GM12878 (cell line): ENCODE results near the gene AK5. TPM values are rescaled to one million over a fixed set of nuclear protein-coding genes. Genes with fewer than 3 reads are reported as not detected.
A peak's percentile ranks its signal among the peaks of the same experiment; 100 is the strongest.

Source experiments
- ATAC-seq: fragments of 200-7000 bp; cut with Tn5 transposase; 3 replicates; pipeline ENCODE4 v1.9.1; 2020; ENCODE audit warnings: mild to moderate bottlenecking, moderate library complexity
- BruUV-seq: library from RNA; stranded (reverse); fragments of 400-500 nt; replicated peaks from 2 replicates; lab custom pipeline; 2021; lab: Mats Ljungman, UMichigan
- CTCF ChIA-PET: fragments of 300-600 bp; sonication (Branson Sonifier 250); formaldehyde crosslinking; extraction: SDS; loops from one replicate; lab custom pipeline; 2021; ENCODE audit warnings: inconsistent platforms; lab: Yijun Ruan, JAX
- POLR2A ChIA-PET: fragments of 350-600 bp; formaldehyde crosslinking; extraction: SDS; loops from one replicate; lab custom pipeline; 2021; ENCODE audit warnings: inconsistent platforms; lab: Charles Lee
- RAD21 ChIA-PET: fragments of 300-600 bp; sonication (Branson Sonifier 250); formaldehyde crosslinking; loops from one replicate; lab custom pipeline; 2023; ENCODE audit warnings: antibody characterized with exemption; ENCODE audit not compliant: unreplicated experiment; lab: Charles Lee
- SMC1A ChIA-PET: fragments of 300-600 bp; sonication (Branson Sonifier 250); formaldehyde crosslinking; loops from one replicate; lab custom pipeline; 2023; ENCODE audit not compliant: unreplicated experiment, uncharacterized antibody; lab: Charles Lee
- DNase-seq: peaks from one replicate; pipeline ENCODE4 v3.0.0-alpha.2; 2011; ENCODE audit warnings: low read depth, low spot score
- FAIRE-seq: peaks from 3 replicates; lab custom pipeline; 2011; peaks lifted over from hg19 to GRCh38; lab: Jason Lieb, UNC
- H2AFZ ChIP-seq: 2 replicates; pipeline ENCODE4 v1.6.0; 2011; ENCODE audit warnings: low read depth, low read length, control low read depth; ENCODE audit not compliant: control insufficient read depth
- H3K27ac ChIP-seq: 2 replicates; pipeline ENCODE4 v1.5.1; 2011; ENCODE audit warnings: control low read depth; ENCODE audit not compliant: control insufficient read depth, insufficient read depth
- H3K27me3 ChIP-seq, 2 experiments: replicated peaks in 1 of 2; 2 replicates each; pipeline versions ENCODE4 v1.6.0 to v1.6.1; 2011; ENCODE audit warnings: low read length in 1 of 2; ENCODE audit not compliant: control insufficient read depth in 2 of 2, insufficient read depth in 2 of 2
- H3K36me3 ChIP-seq, 2 experiments: 2 replicates each; pipeline ENCODE4 v1.5.1; 2011; ENCODE audit warnings: low read length in 1 of 2; ENCODE audit not compliant: control insufficient read depth in 2 of 2, insufficient read depth in 2 of 2
- H3K4me1 ChIP-seq: 2 replicates; pipeline ENCODE4 v1.6.1; 2011; ENCODE audit warnings: mild to moderate bottlenecking, low read length, moderate library complexity, mixed read lengths; ENCODE audit not compliant: control insufficient read depth, insufficient read depth
- H3K4me2 ChIP-seq: 2 replicates; pipeline ENCODE4 v1.6.0; 2011; ENCODE audit warnings: control low read depth; ENCODE audit not compliant: control insufficient read depth, insufficient read depth
- H3K4me3 ChIP-seq: fragments of 200-600 bp; sonication (generic); 2 replicates; pipeline ENCODE4 v1.5.1; 2016
- H3K79me2 ChIP-seq: 2 replicates; pipeline ENCODE4 v1.6.0; 2011; ENCODE audit warnings: low read length; ENCODE audit not compliant: control insufficient read depth, insufficient read depth
- H3K9ac ChIP-seq: 2 replicates; pipeline ENCODE4 v1.8.0; 2011; ENCODE audit warnings: low read length, control low read depth, mixed read lengths; ENCODE audit not compliant: control insufficient read depth, insufficient read depth
- H3K9me3 ChIP-seq: replicated peaks from 3 replicates; pipeline ENCODE4 v1.5.1; 2011; ENCODE audit warnings: mild to moderate bottlenecking, low read length; ENCODE audit not compliant: control insufficient read depth, insufficient read depth
- H4K20me1 ChIP-seq: 2 replicates; pipeline ENCODE4 v1.6.0; 2011; ENCODE audit not compliant: control insufficient read depth, insufficient read depth
- BACH1 ChIP-seq: fragments of 450-650 bp; IDR thresholded peaks from 2 replicates; pipeline ENCODE4 v1.6.1; 2017; ENCODE audit warnings: mild to moderate bottlenecking, borderline replicate concordance
- BRCA1 ChIP-seq: IDR thresholded peaks from 2 replicates; pipeline ENCODE4 v1.6.1; 2011; ENCODE audit warnings: low read depth, low read length, improper control_type of control experiment
- NFYB ChIP-seq: IDR thresholded peaks from 2 replicates; pipeline ENCODE4 v1.6.1; 2011; ENCODE audit warnings: low read depth, mild to moderate bottlenecking, low read length, improper control_type of control experiment, moderate library complexity; ENCODE audit not compliant: insufficient read depth
- SREBF2 ChIP-seq: IDR thresholded peaks from 2 replicates; pipeline ENCODE4 v1.6.1; 2012; ENCODE audit warnings: mild to moderate bottlenecking, low read length
- SUPT20H ChIP-seq: IDR thresholded peaks from 2 replicates; pipeline ENCODE4 v1.6.1; 2011; ENCODE audit warnings: low read depth, mild to moderate bottlenecking, low read length, moderate library complexity, borderline replicate concordance; ENCODE audit not compliant: control insufficient read depth
- TBL1XR1 ChIP-seq: IDR thresholded peaks from 2 replicates; pipeline ENCODE4 v1.6.1; 2012; ENCODE audit warnings: low read depth, low read length, improper control_type of control experiment
- WGBS: methylation state at CpG from one replicate; pipeline ENCODE4 v1.1.6; 2016; ENCODE audit warnings: low lambda C conversion rate; ENCODE audit not compliant: insufficient replicate concordance, insufficient coverage; ENCODE audit errors: missing lambda C conversion rate; 5-methylcytosine and 5-hydroxymethylcytosine counted together
- in situ Hi-C: fragments of 300-500 bp; cut with MboI; formaldehyde crosslinking; loops from 9 replicates; pipeline ENCODE4 v1.14.3; 2018; ENCODE audit warnings: mixed read lengths
- intact Hi-C: fragments of 100-400 bp; cut with micrococcal nuclease; formaldehyde crosslinking; loops from one replicate; pipeline ENCODE4 v1.14.2; 2022; ENCODE audit not compliant: unreplicated experiment
- polyA plus RNA-seq, 11 experiments: library from polyadenylated mRNA; depleted of rRNA in 4 of 11; unstranded in 6 of 11; stranded (reverse) in 5 of 11; fragments of >200 nt; fragmentation: Nextera tagmentation in 4 of 11; fragmentation: Illumina TruSeq in 1 of 11; extraction: Ambion mirVana in 4 of 11; extraction: Trizol in 1 of 11; gene quantifications; 1 replicate in 1 of 11; 2 replicates in 10 of 11; pipeline versions ENCODE4 v1.2.1 to v1.2.3, GENCODE V29; 2011 to 2016; ENCODE audit warnings: inconsistent platforms in 2 of 11, missing spikeins in 2 of 11, low read depth in 1 of 11
- total RNA-seq, 4 experiments: library from RNA; depleted of rRNA in 3 of 4; stranded (reverse); fragments of >200 nt in 3 of 4; fragmentation: Illumina TruSeq in 1 of 4; extraction: Trizol in 1 of 4; gene quantifications; 2 replicates each; pipeline versions ENCODE4 v1.2.1 to v1.2.3, GENCODE V29; 2013 to 2021
- TF ChIP-seq, protein P1 (sequence below): IDR thresholded peaks from 2 replicates; pipeline ENCODE4 v1.6.1; 2012; ENCODE audit warnings: low read depth, low read length, improper control_type of control experiment
- TF ChIP-seq, protein P2 (sequence below), 3 experiments: IDR thresholded peaks in 2 of 3; conservative IDR thresholded peaks in 1 of 3; 2 replicates each; pipeline ENCODE4 v1.5.1; 2011; ENCODE audit warnings: low read depth in 3 of 3, low read length in 3 of 3, mild to moderate bottlenecking in 3 of 3, control low read depth in 2 of 3, moderate library complexity in 2 of 3, inconsistent platforms in 1 of 3, mixed read lengths in 1 of 3; ENCODE audit not compliant: control insufficient read depth in 2 of 3, insufficient read depth in 1 of 3; ENCODE audit errors: extremely low read depth in 1 of 3
- TF ChIP-seq, protein P3 (sequence below): fragments of 450-650 bp; IDR thresholded peaks from 2 replicates; pipeline ENCODE4 v1.6.1; 2017; ENCODE audit warnings: mild to moderate bottlenecking
- TF ChIP-seq, protein P4 (sequence below): fragments of 450-650 bp; formaldehyde crosslinking; IDR thresholded peaks from 2 replicates; pipeline ENCODE4 v1.4.0; 2022; ENCODE audit warnings: mild to moderate bottlenecking, moderate library complexity
- TF ChIP-seq, protein P5 (sequence below): IDR thresholded peaks from 2 replicates; pipeline ENCODE4 v1.6.1; 2011; ENCODE audit warnings: borderline replicate concordance, low read depth, mild to moderate bottlenecking, moderate library complexity, mixed read lengths, low read length; ENCODE audit not compliant: insufficient read depth; ENCODE audit errors: extremely low read length

Gene AK5
- total and polyA plus RNA-seq, 10 of the 15 experiments (the other 5 are each of a cell fraction or from before 2014, with no cell fraction given) = 0.08 to 0.33 TPM; not detected in 8

DNA sequence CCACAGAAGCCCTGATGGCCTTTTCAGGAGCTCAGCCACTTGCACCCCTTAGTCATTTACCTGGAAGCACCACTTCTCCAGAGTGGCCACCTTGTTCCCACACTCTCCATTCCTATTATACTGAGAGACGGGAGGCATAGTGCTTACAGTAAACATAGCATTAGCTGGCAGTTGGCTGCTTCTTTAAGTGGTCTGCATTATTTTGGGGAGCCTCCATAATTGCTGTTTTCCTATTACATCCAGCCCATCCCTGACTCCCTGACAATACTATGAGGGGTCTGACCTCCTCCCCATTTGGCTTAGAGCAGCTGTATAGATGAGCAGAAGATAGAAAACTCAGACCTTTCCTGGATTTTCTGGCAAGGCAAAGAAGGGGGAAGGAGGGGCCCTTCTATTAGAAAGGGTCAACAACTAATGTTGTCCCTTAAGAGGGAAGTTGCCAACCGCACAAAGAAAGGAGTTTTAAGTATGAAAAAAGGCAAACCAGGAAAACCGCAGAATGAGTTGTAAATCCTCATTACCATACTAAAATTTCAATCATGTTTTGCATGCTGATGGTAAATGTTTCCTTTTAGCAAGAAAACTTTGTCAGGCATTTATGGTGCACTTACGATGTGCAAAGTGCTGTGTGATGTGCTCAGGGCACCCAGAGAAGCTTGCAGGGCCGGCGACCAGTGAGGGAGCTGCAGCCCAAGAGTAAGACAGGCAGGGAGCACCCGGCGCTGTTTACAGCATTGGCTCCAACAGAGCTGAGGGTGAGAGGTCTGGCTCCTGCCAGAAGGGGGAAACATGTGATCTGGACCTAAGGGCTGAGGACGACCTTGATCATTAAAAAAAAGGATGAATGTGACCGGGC, 233.3 kb downstream of the AK5 start:
- DNase-seq (no peak), FAIRE-seq (no peak), ATAC-seq (peak; percentile 68)
- Histone ChIP-seq H3K9me3 (no peaks in the 10 kb centered on the region), H3K79me2 (no peaks in the 10 kb centered on the region), H3K27ac (no peak overlapping the region), H3K4me1 (no peaks in the 10 kb centered on the region), H3K4me2 (no peak overlapping the region), H3K36me3 (no peaks in the 10 kb centered on the region), H3K4me3 (no peak overlapping the region), H3K27me3 (no peaks in the 10 kb centered on the region; a peak in 1 of 4 replicates), H3K9ac (no peak overlapping the region), H2AFZ (no peak overlapping the region), H4K20me1 (no peaks in the 10 kb centered on the region)
- intact Hi-C loops (no loop called here), in situ Hi-C loops (no loop called here)
- BruUV-seq = no TSS peak
- RAD21 ChIA-PET = no interaction called here
- SMC1A ChIA-PET = no interaction called here
- WGBS = 4% methylated on average over 10 of the region's 10 CpGs
- POLR2A ChIA-PET = no interaction called here
- CTCF ChIA-PET = interaction anchor here (1.8 kb wide), 1 partner anchor 18 kb away, joined by 6 read pairs; no protein-coding TSS in a partner anchor
- TF ChIP-seq, protein P1, sequence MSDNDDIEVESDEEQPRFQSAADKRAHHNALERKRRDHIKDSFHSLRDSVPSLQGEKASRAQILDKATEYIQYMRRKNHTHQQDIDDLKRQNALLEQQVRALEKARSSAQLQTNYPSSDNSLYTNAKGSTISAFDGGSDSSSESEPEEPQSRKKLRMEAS = no peak
- no peak for TF ChIP-seq SUPT20H
- TF ChIP-seq TBL1XR1 = no peak
- TF ChIP-seq BACH1 = no peak
- TF ChIP-seq, protein P2, sequence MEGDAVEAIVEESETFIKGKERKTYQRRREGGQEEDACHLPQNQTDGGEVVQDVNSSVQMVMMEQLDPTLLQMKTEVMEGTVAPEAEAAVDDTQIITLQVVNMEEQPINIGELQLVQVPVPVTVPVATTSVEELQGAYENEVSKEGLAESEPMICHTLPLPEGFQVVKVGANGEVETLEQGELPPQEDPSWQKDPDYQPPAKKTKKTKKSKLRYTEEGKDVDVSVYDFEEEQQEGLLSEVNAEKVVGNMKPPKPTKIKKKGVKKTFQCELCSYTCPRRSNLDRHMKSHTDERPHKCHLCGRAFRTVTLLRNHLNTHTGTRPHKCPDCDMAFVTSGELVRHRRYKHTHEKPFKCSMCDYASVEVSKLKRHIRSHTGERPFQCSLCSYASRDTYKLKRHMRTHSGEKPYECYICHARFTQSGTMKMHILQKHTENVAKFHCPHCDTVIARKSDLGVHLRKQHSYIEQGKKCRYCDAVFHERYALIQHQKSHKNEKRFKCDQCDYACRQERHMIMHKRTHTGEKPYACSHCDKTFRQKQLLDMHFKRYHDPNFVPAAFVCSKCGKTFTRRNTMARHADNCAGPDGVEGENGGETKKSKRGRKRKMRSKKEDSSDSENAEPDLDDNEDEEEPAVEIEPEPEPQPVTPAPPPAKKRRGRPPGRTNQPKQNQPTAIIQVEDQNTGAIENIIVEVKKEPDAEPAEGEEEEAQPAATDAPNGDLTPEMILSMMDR (IDR thresholded peaks at IDR 0.05 in 2 of 3, conservative IDR thresholded peaks at IDR 0.05 in 1 of 3; ENCODE audit: control insufficient read depth in 2 of 3, extremely low read depth in 1 of 3, insufficient read depth in 1 of 3, low read depth in 3 of 3, low read length in 3 of 3) = 0 out of 6 replicates have a peak, but pooled peaks of 2 of the 3 experiments have one; percentile 3 to 4
- TF ChIP-seq SREBF2 = no peak
- no peak for TF ChIP-seq NFYB
- TF ChIP-seq BRCA1 = no peak
- TF ChIP-seq, protein P3, sequence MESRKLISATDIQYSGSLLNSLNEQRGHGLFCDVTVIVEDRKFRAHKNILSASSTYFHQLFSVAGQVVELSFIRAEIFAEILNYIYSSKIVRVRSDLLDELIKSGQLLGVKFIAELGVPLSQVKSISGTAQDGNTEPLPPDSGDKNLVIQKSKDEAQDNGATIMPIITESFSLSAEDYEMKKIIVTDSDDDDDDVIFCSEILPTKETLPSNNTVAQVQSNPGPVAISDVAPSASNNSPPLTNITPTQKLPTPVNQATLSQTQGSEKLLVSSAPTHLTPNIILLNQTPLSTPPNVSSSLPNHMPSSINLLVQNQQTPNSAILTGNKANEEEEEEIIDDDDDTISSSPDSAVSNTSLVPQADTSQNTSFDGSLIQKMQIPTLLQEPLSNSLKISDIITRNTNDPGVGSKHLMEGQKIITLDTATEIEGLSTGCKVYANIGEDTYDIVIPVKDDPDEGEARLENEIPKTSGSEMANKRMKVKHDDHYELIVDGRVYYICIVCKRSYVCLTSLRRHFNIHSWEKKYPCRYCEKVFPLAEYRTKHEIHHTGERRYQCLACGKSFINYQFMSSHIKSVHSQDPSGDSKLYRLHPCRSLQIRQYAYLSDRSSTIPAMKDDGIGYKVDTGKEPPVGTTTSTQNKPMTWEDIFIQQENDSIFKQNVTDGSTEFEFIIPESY = no peak
- TF ChIP-seq, protein P4, sequence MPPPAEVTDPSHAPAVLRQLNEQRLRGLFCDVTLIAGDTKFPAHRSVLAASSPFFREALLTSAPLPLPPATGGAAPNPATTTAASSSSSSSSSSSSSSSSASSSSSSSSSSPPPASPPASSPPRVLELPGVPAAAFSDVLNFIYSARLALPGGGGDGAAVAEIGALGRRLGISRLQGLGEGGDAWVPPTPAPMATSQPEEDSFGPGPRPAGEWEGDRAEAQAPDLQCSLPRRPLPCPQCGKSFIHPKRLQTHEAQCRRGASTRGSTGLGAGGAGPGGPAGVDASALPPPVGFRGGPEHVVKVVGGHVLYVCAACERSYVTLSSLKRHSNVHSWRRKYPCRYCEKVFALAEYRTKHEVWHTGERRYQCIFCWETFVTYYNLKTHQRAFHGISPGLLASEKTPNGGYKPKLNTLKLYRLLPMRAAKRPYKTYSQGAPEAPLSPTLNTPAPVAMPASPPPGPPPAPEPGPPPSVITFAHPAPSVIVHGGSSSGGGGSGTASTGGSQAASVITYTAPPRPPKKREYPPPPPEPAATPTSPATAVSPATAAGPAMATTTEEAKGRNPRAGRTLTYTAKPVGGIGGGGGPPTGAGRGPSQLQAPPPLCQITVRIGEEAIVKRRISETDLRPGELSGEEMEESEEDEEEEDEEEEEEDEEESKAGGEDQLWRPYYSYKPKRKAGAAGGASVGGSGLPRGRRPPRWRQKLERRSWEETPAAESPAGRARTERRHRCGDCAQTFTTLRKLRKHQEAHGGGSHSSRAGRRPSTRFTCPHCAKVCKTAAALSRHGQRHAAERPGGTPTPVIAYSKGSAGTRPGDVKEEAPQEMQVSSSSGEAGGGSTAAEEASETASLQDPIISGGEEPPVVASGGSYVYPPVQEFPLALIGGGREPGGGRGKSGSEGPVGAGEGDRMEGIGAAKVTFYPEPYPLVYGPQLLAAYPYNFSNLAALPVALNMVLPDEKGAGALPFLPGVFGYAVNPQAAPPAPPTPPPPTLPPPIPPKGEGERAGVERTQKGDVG (CRISPR knock-in tag) = no peak
- TF ChIP-seq, protein P5, sequence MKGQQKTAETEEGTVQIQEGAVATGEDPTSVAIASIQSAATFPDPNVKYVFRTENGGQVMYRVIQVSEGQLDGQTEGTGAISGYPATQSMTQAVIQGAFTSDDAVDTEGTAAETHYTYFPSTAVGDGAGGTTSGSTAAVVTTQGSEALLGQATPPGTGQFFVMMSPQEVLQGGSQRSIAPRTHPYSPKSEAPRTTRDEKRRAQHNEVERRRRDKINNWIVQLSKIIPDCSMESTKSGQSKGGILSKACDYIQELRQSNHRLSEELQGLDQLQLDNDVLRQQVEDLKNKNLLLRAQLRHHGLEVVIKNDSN = no peak
